BLaER1 treated with 17β-estradiol and CSF1 and Interleukin-3, amounts not matched to agents 10 nM and 100 nM (cell line): Measurements from ENCODE around the gene ALG1.

Experiments used
- H3K27ac ChIP-seq, 11 experiments: shearing (Covaris generic); formaldehyde crosslinking; 2 replicates each; pipeline ENCODE4 v1.8.1; 2022
- H3K27me3 ChIP-seq, 11 experiments: shearing (Covaris generic); formaldehyde crosslinking; 2 replicates each; pipeline ENCODE4 v1.8.1; 2022
- H3K36me3 ChIP-seq, 11 experiments: shearing (Covaris generic); formaldehyde crosslinking; 2 replicates each; pipeline ENCODE4 v1.8.1; 2022
- H3K4me1 ChIP-seq, 10 experiments: shearing (Covaris generic); formaldehyde crosslinking; 2 replicates each; pipeline ENCODE4 v1.8.1; 2022
- H3K4me2 ChIP-seq, 11 experiments: shearing (Covaris generic); formaldehyde crosslinking; 2 replicates each; pipeline ENCODE4 v1.8.1; 2022
- H3K4me3 ChIP-seq, 10 experiments: shearing (Covaris generic); formaldehyde crosslinking; 2 replicates each; pipeline ENCODE4 v1.8.1; 2022
- H3K9ac ChIP-seq, 11 experiments: shearing (Covaris generic); formaldehyde crosslinking; 2 replicates each; pipeline ENCODE4 v1.8.1; 2022
- H3K9me3 ChIP-seq, 11 experiments: shearing (Covaris generic); formaldehyde crosslinking; replicated peaks in 1 of 11; 2 replicates each; pipeline ENCODE4 v1.8.1; 2022
- H4K20me1 ChIP-seq, 11 experiments: shearing (Covaris generic); formaldehyde crosslinking; 2 replicates each; pipeline ENCODE4 v1.8.1; 2022
- Cebpa-rat ChIP-seq, 11 experiments: shearing (Covaris generic); IDR thresholded peaks; 2 replicates each; pipeline ENCODE4 v1.8.1; 2022

Gene ALG1

GRCh38 chr16:5030251-5030870 is 41.3 kb upstream of the ALG1 start:
- TF ChIP-seq Cebpa-rat (IDR thresholded peaks at IDR 0.05), result no peak
- Histone ChIP-seq H3K27me3 (no peaks in the 10 kb centered on the region), H3K9ac (peak overlapping the region in 1 of 11 experiments; percentile 35; a peak in 1 of 22 replicates), H3K4me3 (no peak overlapping the region), H3K9me3 (no peaks in the 10 kb centered on the region), H4K20me1 (peaks cover 0 to 49% (median 1%) of the 10 kb centered on the region in 11 experiments; a peak in 9 of 22 replicates), H3K4me2 (peak overlapping the region in 3 of 11 experiments; percentile 2 to 91 (median 91); a peak in 3 of 22 replicates), H3K36me3 (peaks cover 0 to 60% (median 31%) of the 10 kb centered on the region in 11 experiments; a peak in 14 of 22 replicates), H3K27ac (no peak overlapping the region), H3K4me1 (peaks cover 18 to 40% (median 22%) of the 10 kb centered on the region in 10 experiments)

DNA sequence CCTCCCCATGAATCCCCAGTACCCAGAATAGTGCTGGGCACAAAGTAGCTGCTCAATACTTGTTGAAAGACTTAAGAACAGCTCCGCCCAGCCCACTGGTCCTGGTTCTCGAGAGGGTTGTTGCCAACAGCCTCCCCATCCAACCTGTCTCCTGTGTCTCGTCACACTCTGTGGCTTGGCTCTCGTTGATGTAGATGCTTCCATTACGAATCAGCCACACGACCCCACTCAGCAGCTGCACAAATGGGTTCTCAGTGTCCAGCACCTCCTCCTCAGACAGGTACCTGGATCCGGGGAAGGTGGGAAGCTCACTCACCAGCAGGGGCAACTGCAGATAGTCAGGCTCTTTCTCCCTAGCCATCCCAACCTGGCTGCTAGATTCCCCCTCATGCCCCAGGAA is 40.0 kb upstream of the ALG1 start:
- Histone ChIP-seq H3K27me3 (no peaks in the 10 kb centered on the region), H4K20me1 (peaks cover 0 to 46% (median 0%) of the 10 kb centered on the region in 11 experiments; a peak in 7 of 22 replicates), H3K4me1 (peaks cover 18 to 45% (median 22%) of the 10 kb centered on the region in 10 experiments), H3K36me3 (peaks cover 0 to 50% (median 31%) of the 10 kb centered on the region in 11 experiments; a peak in 14 of 22 replicates), H3K4me3 (0 out of 20 replicates have a peak overlapping the region, but pooled peaks of 1 of the 10 experiments have one; percentile 73), H3K4me2 (peak overlapping the region in 3 of 11 experiments; percentile 91; a peak in 6 of 22 replicates), H3K27ac (no peak overlapping the region), H3K9ac (peak overlapping the region in 2 of 11 experiments; percentile 40 to 94; a peak in 3 of 22 replicates), H3K9me3 (no peaks in the 10 kb centered on the region)
- TF ChIP-seq Cebpa-rat (IDR thresholded peaks at IDR 0.05), result no peak

DNA sequence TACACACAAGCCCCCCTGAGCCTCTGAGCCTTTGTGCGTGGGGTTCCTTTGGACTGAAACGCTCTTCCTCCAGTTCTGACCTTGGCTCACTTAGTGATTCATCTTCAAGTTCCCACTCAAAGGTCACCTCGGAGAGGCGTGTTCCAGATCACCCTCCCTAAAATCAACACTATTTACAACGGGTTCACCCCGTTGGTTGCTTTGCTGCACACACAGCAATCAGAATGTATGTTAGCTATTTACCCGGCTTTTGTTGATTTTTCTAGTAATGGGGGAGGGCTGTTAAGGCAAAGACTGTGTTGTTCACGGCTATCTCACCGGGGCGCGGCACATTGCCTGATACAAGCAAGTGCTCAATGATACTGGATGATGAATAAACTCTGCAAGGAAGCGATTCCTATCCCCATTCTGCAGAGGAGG is 38.9 kb upstream of the ALG1 start:
- H3K4me2 ChIP-seq, result peak overlapping the region; percentile 79 to 96 (median 93)
- peak overlapping the region; percentile 84 to 95 (median 89) for H3K9ac ChIP-seq
- no peak for TF ChIP-seq Cebpa-rat (IDR thresholded peaks at IDR 0.05)
- H3K9me3 ChIP-seq, result no peaks in the 10 kb centered on the region
- peak overlapping the region; percentile 71 to 95 (median 87); a peak in 18 of 22 replicates for H3K27ac ChIP-seq
- no peaks in the 10 kb centered on the region for H3K27me3 ChIP-seq
- peaks cover 0 to 35% (median 0%) of the 10 kb centered on the region in 11 experiments; a peak in 7 of 22 replicates for H4K20me1 ChIP-seq
- H3K4me1 ChIP-seq, result peaks cover 18 to 47% (median 22%) of the 10 kb centered on the region in 10 experiments
- peaks cover 0 to 39% (median 27%) of the 10 kb centered on the region in 11 experiments; a peak in 14 of 22 replicates for H3K36me3 ChIP-seq
- peak overlapping the region; percentile 62 to 97 (median 88) for H3K4me3 ChIP-seq

DNA sequence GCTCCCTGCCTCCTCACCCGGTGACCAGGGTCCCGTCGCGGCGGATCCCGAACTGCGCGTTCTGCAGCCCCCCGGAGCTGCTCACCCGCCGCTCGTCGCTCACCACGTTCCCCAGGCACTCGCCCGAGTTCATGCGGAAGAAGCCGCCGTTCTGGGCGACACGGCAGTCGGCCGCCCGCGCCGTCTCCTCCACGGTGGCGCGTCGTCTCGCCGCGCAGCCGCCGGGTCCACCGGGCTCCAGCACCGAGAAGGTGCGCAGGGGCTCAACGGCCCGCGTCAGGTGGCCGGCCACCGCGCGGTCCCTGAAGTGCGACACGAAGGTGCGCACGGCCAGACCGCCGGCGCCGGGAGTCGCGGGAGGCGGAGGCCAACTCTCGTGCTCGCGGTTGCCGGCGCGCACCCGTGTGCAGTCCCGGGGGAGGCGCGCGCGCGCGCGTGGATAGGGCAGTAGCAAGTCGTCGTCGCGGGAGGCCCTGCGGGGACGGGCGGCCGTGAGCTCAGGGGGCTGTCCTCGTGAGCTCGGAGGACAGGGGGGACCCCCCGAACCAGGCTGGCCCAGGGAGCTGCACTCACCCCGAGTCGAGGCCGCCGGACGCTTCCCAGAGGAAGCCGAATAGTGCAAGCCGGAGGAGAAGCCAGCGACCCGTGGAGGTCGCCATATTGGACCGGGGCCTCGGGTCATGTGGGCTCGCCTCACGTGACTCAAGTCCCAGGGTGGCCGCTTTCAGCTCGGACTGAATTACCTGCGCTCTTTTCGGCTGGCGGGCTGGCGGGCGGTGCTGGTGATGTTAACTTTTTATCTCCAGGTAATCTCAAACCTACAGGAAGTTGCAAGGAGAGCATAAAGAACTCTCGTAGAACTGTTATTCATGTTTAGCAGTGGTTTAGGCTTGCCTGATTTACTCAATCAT is 38.1 kb upstream of the ALG1 start, which contains the start of gene NAGPA:
Gene NAGPA, minus strand, starts transcription at position 680 of the 911 bp plus-strand sequence. Its CDS starts 21 bp downstream, at position 659.
- Histone ChIP-seq H4K20me1 (peaks cover 0 to 29% (median 0%) of the 10 kb centered on the region in 11 experiments; a peak in 7 of 22 replicates), H3K9me3 (no peaks in the 10 kb centered on the region), H3K27me3 (no peaks in the 10 kb centered on the region), H3K9ac (peak within 1 kb of the TSS; percentile 84 to 95 (median 89)), H3K27ac (peak within 1 kb of the TSS; percentile 71 to 95 (median 87)), H3K36me3 (peaks cover 0 to 31% (median 20%) of the 10 kb centered on the region in 11 experiments; a peak in 13 of 22 replicates), H3K4me3 (peak within 1 kb of the TSS; percentile 62 to 97 (median 88)), H3K4me1 (peaks cover 18 to 47% (median 22%) of the 10 kb centered on the region in 10 experiments), H3K4me2 (peak within 1 kb of the TSS; percentile 79 to 96 (median 93))
- TF ChIP-seq Cebpa-rat (IDR thresholded peaks at IDR 0.05), result no peak

DNA sequence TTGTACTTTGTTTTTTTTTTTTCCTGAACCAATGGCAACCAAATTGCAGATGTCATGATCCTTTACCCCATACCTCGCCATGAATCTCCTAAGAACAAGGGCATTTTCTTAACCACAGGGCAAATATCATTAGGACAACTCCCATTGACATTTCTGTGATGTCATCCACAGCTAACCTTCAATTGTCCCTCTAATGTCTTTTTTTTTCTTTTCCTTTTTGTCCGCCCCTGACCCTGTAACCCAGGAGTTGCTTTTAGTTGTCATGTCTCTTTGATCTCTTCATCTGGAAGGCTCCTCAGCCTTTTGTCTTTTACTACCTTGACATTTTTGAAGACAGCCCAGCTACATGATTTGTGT is 37.5 kb upstream of the ALG1 start:
- H3K9ac ChIP-seq, result peak overlapping the region; percentile 84 to 95 (median 89)
- TF ChIP-seq Cebpa-rat (IDR thresholded peaks at IDR 0.05), result no peak
- peaks cover 18 to 47% (median 22%) of the 10 kb centered on the region in 10 experiments for H3K4me1 ChIP-seq
- no peaks in the 10 kb centered on the region for H3K9me3 ChIP-seq
- peak overlapping the region; percentile 62 to 97 (median 88) for H3K4me3 ChIP-seq
- peak overlapping the region; percentile 71 to 95 (median 87); a peak in 20 of 22 replicates for H3K27ac ChIP-seq
- H3K27me3 ChIP-seq, result no peaks in the 10 kb centered on the region
- peaks cover 0 to 23% (median 0%) of the 10 kb centered on the region in 11 experiments; a peak in 7 of 22 replicates for H4K20me1 ChIP-seq
- H3K4me2 ChIP-seq, result peak overlapping the region; percentile 79 to 96 (median 93)
- peaks cover 0 to 25% (median 13%) of the 10 kb centered on the region in 11 experiments; a peak in 13 of 22 replicates for H3K36me3 ChIP-seq

DNA sequence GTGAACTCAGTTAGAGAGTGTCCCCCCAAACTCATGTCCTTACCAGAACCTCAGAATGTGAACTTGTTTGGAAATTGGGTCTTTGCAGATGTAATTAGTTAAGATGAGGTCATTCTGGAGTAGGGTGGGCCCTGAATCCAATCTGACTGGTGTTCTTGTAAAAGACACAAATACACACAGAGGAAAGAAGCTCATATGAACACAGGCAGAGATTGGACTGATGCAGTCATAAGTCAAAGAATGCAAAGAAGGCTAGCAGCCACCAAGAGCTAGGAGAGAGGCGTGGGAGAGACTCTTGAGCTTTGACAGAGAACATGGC is 35.8 kb upstream of the ALG1 start:
- no peak for TF ChIP-seq Cebpa-rat (IDR thresholded peaks at IDR 0.05)
- H3K4me3 ChIP-seq, result no peak overlapping the region
- peaks cover 0 to 8% (median 0%) of the 10 kb centered on the region in 11 experiments; a peak in 2 of 22 replicates for H4K20me1 ChIP-seq
- no peaks in the 10 kb centered on the region for H3K9me3 ChIP-seq
- H3K4me2 ChIP-seq, result no peak overlapping the region
- H3K4me1 ChIP-seq, result peaks cover 18 to 40% (median 22%) of the 10 kb centered on the region in 10 experiments
- no peak overlapping the region for H3K27ac ChIP-seq
- peaks cover 0 to 8% (median 5%) of the 10 kb centered on the region in 11 experiments; a peak in 9 of 22 replicates for H3K27me3 ChIP-seq
- 0 out of 22 replicates have a peak overlapping the region, but pooled peaks of 1 of the 11 experiments have one; percentile 7 for H3K9ac ChIP-seq
- peaks cover 0 to 9% (median 0%) of the 10 kb centered on the region in 11 experiments; a peak in 4 of 22 replicates for H3K36me3 ChIP-seq

GRCh38 chr16:5036228-5037156 is 35.2 kb upstream of the ALG1 start:
- H3K4me3 ChIP-seq, result no peak overlapping the region
- peaks cover 0 to 2% (median 0%) of the 10 kb centered on the region in 11 experiments; a peak in 1 of 22 replicates for H4K20me1 ChIP-seq
- H3K27me3 ChIP-seq, result peaks cover 0 to 13% (median 7%) of the 10 kb centered on the region in 11 experiments; a peak in 9 of 22 replicates
- no peak for TF ChIP-seq Cebpa-rat (IDR thresholded peaks at IDR 0.05)
- H3K9ac ChIP-seq, result no peak overlapping the region
- peaks cover 0 to 3% (median 0%) of the 10 kb centered on the region in 11 experiments; a peak in 4 of 22 replicates for H3K36me3 ChIP-seq
- H3K27ac ChIP-seq, result no peak overlapping the region
- H3K4me2 ChIP-seq, result no peak overlapping the region; a peak in 1 of 22 replicates
- H3K9me3 ChIP-seq, result no peaks in the 10 kb centered on the region
- peaks cover 18 to 34% (median 22%) of the 10 kb centered on the region in 10 experiments for H3K4me1 ChIP-seq
